T47D (cell line): ENCODE data around the gene MYH3.

Source experiments
- DNase-seq, 2 experiments: peaks; one replicate each; pipeline versions ENCODE4 v3.0.0 to v3.0.0-alpha.2; 2011 to 2012; ENCODE audit warnings: low read depth in 1 of 2, low spot score in 1 of 2
- JUND ChIP-seq: IDR thresholded peaks from 2 replicates; pipeline ENCODE4 v1.6.1; 2012; ENCODE audit warnings: low read depth
- in situ Hi-C: cut with HindIII; loops from 2 replicates; pipeline ENCODE4 v1.10.0; 2016; ENCODE audit warnings: low sequenced_read_pairs, low pct_unique_long_range_greater_than_20kb

The MYH3 gene

DNA sequence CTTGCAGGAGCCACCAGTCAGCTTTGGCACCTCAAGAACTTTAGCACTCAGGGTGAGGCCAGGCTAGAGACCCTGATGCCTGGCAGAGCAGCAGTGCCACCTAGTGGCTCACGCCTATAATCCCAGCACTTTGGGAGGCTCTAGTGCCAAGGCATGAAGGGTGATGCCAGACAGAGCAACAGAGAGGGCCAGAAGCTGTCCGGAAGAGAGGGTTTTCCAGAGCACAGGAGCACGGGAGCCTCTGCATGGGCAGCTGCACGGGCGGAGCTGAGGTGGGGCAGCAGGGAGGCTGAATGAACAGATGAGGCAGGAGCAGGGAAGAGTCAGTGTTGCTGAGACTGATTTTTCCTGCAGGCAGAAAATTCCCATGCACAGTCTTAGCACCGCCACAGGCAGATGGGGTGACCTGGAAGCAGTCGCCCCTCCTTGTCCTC, 38.9 kb downstream of the MYH3 start:
- peak; percentile 41 to 80 for DNase-seq
- in situ Hi-C loops = no loop called here
- no peak for TF ChIP-seq JUND

DNA sequence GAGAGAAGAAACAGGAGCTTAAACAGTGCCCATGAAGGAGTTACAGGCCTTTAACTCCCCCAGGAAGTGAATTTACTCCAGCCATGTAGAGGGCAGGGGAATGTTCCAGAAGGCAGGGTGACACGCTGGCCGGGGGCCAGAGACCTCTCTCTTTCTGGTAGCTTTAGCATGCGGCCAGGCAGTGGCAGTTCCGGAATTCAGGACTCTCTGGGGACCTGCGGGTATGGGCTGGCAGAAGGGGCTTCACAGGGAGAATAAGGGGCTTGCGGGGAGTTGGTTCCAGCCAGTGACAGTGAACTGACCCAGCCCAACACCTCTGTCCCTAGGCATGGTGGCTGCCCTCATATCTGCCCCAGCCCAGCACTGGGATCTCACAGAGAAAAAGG, 40.0 kb downstream of the MYH3 start:
- no peak for TF ChIP-seq JUND
- in situ Hi-C loops = no loop called here
- DNase-seq = no peak

DNA sequence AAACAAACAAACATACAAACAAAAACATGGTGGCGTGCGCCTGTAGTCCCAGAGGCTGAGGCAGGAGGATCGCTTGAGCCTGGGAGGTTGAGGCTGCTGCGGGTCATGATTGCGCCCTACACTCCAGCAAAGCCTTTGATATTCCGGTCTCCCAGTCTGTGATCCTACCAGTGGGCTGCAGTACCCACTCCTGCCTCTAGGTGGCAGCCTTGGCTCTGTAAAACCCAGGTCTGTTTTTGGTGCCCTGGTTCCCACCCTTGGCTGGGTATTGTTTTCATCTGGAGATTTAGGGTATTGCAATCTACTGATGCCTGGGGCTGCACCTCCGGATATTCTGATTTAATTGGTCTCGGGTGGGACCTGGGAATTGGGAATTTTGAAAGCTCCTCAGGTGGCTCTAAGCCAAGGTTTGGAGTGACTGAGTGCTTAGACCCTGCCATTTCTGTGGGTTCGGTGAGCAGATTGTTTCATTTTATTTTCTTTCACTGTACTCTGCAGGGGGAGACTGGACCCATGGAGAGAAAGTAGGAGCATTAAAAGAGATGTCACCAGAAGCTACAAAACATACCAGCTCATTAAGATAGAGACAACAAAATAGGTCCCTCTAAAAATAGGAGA, 40.5 kb downstream of the MYH3 start:
- in situ Hi-C loops = no loop called here
- TF ChIP-seq JUND = no peak
- DNase-seq = peak; percentile 41 to 70

DNA sequence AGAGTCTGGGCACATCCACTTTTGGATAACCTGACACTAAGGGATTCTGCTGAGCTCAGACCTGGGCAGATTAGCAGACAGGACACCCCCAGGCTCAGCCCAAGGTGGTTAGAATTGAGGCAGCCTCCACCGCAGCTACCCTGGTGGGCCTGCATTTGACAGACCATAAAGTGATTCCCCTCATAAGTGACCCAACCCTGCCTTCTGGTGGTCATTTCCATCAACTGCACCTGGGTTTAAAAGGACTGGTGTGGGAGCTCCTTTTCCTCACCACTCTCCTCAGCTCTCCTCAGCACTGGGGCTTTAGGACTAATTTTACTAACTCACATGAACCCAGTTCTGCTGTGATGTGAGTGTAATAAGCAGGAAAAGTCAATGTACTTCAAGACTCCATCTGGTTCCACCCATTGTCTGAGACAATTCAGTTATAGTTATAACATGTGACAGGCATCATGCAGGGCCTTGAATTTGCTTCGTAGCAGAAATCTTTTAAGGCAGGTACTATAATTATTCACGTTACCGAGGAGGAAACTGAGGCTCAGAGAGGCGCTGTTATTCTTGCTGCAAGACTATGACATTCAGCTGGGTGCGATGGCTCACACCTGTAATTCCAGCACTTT, 42.5 kb downstream of the MYH3 start:
- TF ChIP-seq JUND = no peak
- in situ Hi-C loops = no loop called here
- peak; percentile 13 to 52 for DNase-seq

DNA sequence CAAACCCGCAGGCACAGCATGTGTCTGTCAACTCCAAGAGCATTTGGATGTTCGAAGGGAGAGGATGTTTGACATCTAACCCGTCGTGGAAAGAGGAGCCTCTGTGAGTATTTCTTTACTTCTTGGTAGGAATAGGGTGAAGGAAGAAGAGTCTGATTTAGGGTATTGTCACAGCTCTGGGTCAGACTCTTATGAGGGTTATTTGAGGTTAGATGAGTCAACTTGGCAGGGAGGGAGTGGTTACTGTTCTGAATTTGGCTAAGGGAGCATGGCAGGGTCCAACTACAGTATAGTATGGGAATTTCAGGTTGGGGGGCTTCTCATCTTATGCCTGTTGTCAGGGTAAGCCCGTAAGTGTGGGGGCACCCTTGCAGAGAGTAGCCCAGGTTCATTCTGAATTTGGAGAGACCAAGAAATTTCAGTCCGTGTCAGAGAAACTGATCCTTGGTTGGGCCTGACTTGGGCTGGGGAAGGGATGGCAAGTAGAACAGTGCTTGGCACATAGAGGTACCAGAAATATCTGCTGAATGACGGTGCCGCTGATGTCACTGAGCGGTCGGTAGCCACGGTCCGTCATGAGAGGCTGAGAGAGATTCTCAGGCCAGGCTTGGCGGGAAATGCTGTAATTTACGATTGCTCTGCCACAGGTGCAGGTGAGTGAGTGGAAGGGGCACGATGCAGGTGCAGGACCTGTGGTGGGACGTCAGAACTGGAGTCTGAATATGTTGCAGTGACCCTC, 43.2 kb downstream of the MYH3 start:
- in situ Hi-C loops = no loop called here
- DNase-seq = no peak

DNA sequence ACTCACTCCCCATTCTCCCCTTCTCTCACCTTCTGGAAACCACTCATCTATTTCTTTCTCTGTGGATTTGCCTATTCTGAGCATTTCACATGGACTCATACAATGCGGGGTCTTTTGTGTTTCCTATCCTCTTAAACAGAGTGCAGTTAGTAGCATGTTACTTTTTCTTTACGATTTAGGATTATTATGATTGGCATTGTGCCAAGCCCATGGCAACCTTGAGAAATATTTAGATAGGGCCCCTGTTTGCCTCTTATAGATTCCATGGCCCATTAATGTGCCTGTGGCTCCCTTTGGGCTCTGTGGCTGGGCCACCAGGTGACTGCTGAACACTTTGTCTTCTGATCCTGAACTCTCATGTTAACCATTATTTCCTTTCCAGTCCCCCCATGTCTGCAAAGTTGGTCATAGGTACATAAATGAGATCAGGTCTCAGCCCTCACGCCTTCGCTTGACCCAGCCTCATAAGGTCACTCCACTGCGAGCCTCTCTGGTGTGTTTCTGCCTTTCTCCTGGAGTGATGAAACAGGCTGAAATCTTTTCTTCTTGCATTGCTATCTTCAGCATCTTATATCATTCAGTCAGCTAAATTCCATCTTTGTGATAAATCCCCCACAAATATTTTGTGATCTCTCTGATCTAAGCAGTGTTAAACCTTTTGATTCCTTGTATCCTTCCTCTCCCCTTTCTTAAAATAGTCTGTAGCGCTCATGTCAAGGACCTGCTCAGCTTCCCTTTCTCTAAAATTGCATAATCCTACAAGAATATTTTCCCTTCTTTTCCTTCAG, 44.0 kb downstream of the MYH3 start:
- no peak for DNase-seq
- TF ChIP-seq JUND = no peak
- in situ Hi-C loops = no loop called here

More for the DNA sequence above, 43.2 kb downstream of the MYH3 start:
- no peak for TF ChIP-seq JUND

DNA sequence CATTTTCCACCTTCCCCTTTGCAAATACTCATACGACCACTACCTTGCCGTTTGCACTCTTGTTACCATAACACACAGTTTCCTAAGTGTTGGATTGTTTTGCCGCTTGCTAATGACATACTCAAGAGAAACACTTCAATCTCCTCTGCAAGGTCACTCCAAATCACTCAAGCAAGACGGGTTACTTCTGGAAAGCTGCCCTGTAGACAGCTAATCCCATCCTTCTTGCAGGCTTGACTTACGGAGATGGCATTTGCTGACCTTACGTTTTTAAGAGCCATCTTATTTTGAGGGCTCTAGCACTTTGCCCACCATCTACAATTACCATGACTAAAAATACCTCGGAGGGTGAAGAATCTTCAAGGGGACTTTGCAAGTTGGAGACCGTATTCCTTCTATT, 46.2 kb downstream of the MYH3 start:
- TF ChIP-seq JUND = no peak
- in situ Hi-C loops = no loop called here
- no peak for DNase-seq

DNA sequence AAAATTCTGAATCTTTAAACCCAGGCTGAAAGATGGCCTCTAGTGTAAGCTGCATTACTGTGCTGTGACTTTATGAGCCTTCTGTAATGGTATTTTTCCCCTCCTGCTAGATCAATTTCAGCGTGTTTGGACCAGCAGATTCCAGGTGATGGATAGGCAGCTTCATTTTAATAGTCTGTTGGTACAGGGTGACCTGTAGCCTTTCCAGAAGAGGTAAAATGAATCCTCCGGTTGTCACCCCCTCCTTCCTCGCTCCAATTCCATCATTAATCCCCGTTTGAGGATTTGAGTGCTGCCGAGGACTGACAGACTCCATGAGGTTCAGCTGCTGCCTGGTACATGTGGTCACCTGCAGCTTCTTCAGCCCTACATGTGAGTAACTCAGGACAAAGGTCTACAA, 48.9 kb downstream of the MYH3 start:
- in situ Hi-C loops = no loop called here

DNA sequence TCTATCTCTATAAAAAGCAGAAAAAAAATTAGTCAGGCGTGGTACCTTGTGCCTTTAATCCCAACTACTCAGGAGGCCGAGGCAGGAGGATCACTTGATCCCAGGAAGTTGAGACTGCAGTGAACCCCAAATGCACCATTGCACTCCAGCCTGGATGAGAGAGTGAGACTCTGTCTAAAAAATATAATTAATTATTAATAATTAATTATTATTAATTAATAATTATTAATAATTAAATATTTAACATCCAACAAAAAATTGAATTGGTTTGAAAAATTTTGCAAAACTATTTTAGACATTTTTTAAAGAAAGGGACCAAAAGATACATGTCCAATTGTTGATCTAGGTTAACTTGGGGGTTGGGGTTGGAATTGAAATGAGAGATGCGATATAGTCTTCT, 51.0 kb downstream of the MYH3 start:
- no peak for DNase-seq
- no peak for TF ChIP-seq JUND
- in situ Hi-C loops = no loop called here

More for the DNA sequence above, 48.9 kb downstream of the MYH3 start:
- DNase-seq = no peak
- TF ChIP-seq JUND = no peak

DNA sequence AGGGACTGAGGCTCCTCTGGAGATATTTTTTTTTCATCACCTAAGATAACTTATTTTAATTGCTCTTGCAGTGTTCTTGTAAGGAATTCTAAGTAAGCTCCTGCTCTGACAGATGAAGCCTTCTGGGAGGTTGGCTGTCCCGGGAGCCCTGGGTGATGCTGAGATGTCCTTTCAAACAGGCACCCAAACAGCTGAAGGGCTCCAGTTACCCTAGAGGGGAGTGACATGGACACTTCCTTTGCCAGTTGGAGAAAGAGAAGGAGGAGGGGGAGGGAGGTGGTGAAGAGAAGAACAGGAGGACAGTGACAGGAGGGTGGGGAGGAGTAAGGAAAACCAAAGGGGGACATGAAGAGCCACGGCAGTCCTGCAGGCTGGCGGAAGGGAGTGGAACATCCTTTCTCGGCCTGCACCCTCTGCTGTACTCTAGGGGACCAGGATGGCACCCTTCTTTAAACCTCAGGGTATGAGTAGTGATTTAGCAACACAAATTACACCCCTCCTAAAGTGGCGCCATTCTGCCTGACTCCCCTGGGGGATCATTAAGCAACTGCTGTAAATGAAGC, 51.8 kb downstream of the MYH3 start:
- no peak for TF ChIP-seq JUND
- DNase-seq = no peak
- in situ Hi-C loops = no loop called here

DNA sequence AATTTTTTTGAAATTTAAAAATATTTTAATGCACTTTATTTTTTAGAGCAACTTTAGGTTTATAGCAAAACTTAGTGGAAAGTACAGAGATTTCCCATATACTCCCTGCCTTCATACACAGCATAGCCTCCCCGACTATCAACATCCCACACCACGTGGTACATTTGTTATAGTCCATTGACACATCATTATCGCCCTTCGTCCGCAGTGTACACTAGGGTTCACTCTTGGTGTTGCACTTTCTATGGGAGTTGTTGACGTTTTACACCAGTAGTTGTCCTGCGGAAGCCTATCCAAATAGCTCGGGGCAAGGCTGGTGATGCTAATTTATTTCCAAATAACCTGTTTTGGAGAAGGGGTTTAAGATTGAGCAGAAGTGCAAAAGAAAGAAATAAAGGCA, 52.6 kb downstream of the MYH3 start:
- in situ Hi-C loops = no loop called here
- no peak for DNase-seq

DNA sequence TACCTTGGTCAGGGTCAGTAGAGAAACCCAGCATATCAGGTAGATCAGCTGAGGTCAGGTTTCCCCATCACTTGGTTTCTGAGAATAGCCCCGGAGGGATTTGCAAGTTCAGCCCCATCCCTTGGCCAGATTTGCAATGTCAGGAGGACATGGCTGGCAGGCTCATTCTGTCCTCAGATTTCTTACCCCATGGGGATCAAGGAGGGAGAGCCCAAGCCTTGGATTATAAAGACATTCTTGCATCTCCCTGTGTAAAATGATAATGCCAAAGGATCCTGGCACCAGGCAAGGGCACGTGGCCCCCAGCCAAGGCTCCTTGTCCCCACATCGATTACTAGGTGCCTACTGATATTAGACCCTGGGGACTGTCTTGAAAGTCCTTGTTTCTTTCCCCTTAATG, 53.2 kb downstream of the MYH3 start:
- no peak for TF ChIP-seq JUND
- in situ Hi-C loops = no loop called here
- DNase-seq = no peak

More for the DNA sequence above, 52.6 kb downstream of the MYH3 start:
- no peak for TF ChIP-seq JUND
